Measurements from ENCODE around the gene SLC25A27. TPM values are rescaled to one million over a fixed set of nuclear protein-coding genes. Genes with fewer than 3 reads are reported as not detected.

The SLC25A27 gene
- total and polyA plus RNA-seq, 10 donors, result 4.3 to 17.8 (median 10.3) TPM

DNA sequence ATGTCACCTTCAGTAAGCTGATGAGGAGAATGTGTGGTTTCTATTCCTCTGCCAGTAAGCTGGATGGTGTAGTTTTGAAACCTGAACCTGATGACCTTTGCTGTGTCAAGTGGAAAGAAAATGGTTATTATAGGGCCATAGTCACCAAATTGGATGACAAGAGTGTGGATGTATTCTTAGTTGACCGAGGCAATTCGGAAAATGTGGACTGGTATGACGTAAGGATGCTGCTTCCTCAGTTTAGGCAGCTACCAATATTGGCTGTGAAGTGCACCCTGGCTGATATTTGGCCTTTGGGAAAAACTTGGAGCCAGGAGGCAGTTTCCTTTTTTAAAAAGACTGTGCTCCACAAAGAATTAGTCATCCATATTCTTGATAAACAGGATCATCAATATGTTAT, 36.9 kb downstream of the SLC25A27 start:
- TF ChIP-seq, protein P1, sequence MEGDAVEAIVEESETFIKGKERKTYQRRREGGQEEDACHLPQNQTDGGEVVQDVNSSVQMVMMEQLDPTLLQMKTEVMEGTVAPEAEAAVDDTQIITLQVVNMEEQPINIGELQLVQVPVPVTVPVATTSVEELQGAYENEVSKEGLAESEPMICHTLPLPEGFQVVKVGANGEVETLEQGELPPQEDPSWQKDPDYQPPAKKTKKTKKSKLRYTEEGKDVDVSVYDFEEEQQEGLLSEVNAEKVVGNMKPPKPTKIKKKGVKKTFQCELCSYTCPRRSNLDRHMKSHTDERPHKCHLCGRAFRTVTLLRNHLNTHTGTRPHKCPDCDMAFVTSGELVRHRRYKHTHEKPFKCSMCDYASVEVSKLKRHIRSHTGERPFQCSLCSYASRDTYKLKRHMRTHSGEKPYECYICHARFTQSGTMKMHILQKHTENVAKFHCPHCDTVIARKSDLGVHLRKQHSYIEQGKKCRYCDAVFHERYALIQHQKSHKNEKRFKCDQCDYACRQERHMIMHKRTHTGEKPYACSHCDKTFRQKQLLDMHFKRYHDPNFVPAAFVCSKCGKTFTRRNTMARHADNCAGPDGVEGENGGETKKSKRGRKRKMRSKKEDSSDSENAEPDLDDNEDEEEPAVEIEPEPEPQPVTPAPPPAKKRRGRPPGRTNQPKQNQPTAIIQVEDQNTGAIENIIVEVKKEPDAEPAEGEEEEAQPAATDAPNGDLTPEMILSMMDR (IDR thresholded peaks at IDR 0.05 in 8 of 11, conservative IDR thresholded peaks at IDR 0.05 in 3 of 11), result no peak
- TF ChIP-seq POLR2AphosphoS5 (IDR thresholded peaks at IDR 0.05), result no peak
- TF ChIP-seq POLR2A (IDR thresholded peaks at IDR 0.05), result no peak
- H3K9me3 ChIP-seq, result peaks cover 0 to 15% (median 0%) of the 10 kb centered on the region in 8 donors
- no peak overlapping the region for H3K4me3 ChIP-seq
- no peak overlapping the region for H3K27ac ChIP-seq
- no peaks in the 10 kb centered on the region for H3K27me3 ChIP-seq (replicated peaks in 1 of 7)
- H3K4me1 ChIP-seq, result no peaks in the 10 kb centered on the region
- WGBS, 5 donors, result 90 to 97% (median 93%) methylated on average over 3 of the region's 3 CpGs
- intact Hi-C loops (cut with DNase I; ENCODE audit: low total_unique reads), result no loop called here
- no peak for DNase-seq
- no peaks in the 10 kb centered on the region for H3K36me3 ChIP-seq

DNA sequence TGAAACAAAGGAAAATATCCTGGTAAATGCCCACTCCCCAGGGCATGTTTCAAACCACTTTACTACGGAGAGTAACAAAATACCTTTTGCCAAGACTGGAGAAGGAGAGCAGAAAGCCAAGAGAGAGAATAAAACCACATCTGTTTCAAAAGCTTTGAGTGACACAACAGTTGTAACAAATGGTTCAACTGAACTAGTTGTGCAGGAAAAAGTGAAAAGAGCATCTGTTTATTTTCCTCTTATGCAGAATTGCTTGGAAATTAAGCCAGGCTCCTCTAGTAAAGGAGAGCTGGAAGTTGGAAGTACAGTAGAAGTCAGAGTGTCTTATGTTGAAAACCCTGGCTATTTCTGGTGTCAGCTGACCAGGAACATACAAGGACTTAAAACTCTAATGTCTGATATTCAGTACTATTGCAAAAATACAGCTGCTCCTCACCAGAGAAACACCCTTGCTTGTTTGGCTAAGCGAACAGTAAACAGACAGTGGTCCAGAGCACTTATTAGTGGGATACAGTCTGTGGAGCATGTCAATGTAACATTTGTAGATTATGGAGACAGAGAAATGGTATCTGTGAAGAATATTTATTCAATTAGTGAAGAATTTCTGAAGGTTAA, 37.5 kb downstream of the SLC25A27 start:
- TF ChIP-seq POLR2A (IDR thresholded peaks at IDR 0.05) (no peak), POLR2AphosphoS5 (IDR thresholded peaks at IDR 0.05) (no peak)
- TF ChIP-seq, protein P1 (IDR thresholded peaks at IDR 0.05 in 8 of 11, conservative IDR thresholded peaks at IDR 0.05 in 3 of 11), result no peak
- DNase-seq, result no peak
- WGBS, 5 donors, result 81 to 88% (median 86%) methylated on average over 2 of the region's 2 CpGs
- no peaks in the 10 kb centered on the region for H3K4me1 ChIP-seq
- no peak overlapping the region for H3K4me3 ChIP-seq
- no peaks in the 10 kb centered on the region for H3K36me3 ChIP-seq
- H3K27ac ChIP-seq, result no peak overlapping the region
- H3K9me3 ChIP-seq, result peaks cover 0 to 15% (median 0%) of the 10 kb centered on the region in 8 donors
- intact Hi-C loops (cut with DNase I; ENCODE audit: low total_unique reads), result no loop called here
- H3K27me3 ChIP-seq (replicated peaks in 1 of 7), result no peaks in the 10 kb centered on the region

DNA sequence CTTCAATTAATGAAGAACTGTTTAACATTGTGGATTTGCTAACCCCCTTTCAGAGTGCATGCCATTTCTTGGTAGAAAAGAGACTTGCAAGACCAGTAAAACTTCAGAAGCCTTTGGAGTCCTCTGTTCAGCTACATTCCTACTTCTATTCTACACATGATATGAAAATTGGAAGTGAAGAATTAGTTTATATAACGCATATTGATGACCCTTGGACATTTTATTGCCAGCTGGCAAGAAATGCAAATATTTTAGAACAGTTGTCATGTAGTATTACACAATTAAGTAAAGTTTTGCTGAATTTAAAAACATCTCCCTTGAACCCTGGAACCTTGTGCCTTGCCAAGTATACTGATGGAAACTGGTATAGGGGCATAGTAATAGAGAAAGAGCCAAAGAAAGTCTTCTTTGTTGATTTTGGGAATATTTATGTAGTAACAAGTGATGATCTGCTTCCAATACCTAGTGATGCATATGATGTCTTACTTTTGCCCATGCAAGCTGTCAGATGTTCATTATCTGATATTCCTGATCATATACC, 38.2 kb downstream of the SLC25A27 start:
- Histone ChIP-seq H3K27ac (no peak overlapping the region), H3K4me1 (no peaks in the 10 kb centered on the region), H3K27me3 (replicated peaks in 1 of 7) (no peaks in the 10 kb centered on the region), H3K4me3 (no peak overlapping the region), H3K36me3 (no peaks in the 10 kb centered on the region), H3K9me3 (peaks cover 0 to 15% (median 0%) of the 10 kb centered on the region in 8 donors)
- WGBS, 5 donors, result 64 to 81% (median 71%) methylated on average over 1 of the region's 1 CpG
- intact Hi-C loops (cut with DNase I; ENCODE audit: low total_unique reads), result no loop called here
- DNase-seq, result no peak
- TF ChIP-seq POLR2A (IDR thresholded peaks at IDR 0.05), result no peak
- TF ChIP-seq, protein P1 (IDR thresholded peaks at IDR 0.05 in 8 of 11, conservative IDR thresholded peaks at IDR 0.05 in 3 of 11), result no peak
- TF ChIP-seq POLR2AphosphoS5 (IDR thresholded peaks at IDR 0.05), result no peak

DNA sequence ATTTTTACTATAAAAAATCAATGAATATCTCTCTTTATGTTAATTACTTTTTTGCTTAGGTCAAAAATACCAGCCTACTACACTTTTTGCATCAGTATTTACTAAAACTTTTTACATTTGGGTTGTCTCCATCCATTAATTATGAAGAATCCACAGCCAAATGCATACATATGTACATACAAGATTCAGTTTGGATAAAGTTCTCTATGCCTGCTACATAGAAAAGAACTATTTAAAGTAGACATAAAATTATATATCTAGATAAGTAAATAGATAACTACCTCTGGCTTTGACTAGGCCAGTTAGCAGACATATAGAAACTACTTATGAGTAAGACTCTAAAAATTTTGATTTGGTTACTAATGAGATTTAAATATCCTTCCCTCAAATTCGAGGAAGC, 47.2 kb downstream of the SLC25A27 start:
- intact Hi-C loops (cut with DNase I; ENCODE audit: low total_unique reads), result no loop called here
- Histone ChIP-seq H3K9me3 (no peaks in the 10 kb centered on the region), H3K27ac (no peak overlapping the region), H3K4me3 (no peak overlapping the region), H3K4me1 (no peaks in the 10 kb centered on the region), H3K27me3 (replicated peaks in 1 of 7) (no peaks in the 10 kb centered on the region), H3K36me3 (no peaks in the 10 kb centered on the region)
- no peak for DNase-seq
- TF ChIP-seq, protein P1 (IDR thresholded peaks at IDR 0.05 in 8 of 11, conservative IDR thresholded peaks at IDR 0.05 in 3 of 11), result no peak
- no peak for TF ChIP-seq POLR2A (IDR thresholded peaks at IDR 0.05)
- TF ChIP-seq POLR2AphosphoS5 (IDR thresholded peaks at IDR 0.05), result no peak
- 56 to 87% (median 69%) methylated on average over 1 of the region's 1 CpG for WGBS, 5 donors
